KMS-11 (cell line): Measurements from ENCODE around the gene TMEM95.
"Not testable (repeated sequence)": the region's sequence is repeated elsewhere in the genome, so short reads cannot be mapped to it uniquely, and the experiment has no call there.

Source experiments
- H2AFZ ChIP-seq: fragments of 200-600 bp; sonication (generic); 2 replicates; pipeline ENCODE4 v1.6.1; 2016; ENCODE audit warnings: antibody characterized with exemption, mixed run types, low read depth
- H3K27ac ChIP-seq: fragments of 200-600 bp; sonication (generic); 2 replicates; pipeline ENCODE4 v1.6.1; 2016; ENCODE audit warnings: mild to moderate bottlenecking, mixed run types
- H3K27me3 ChIP-seq: fragments of 200-600 bp; sonication (generic); 2 replicates; pipeline ENCODE4 v1.6.1; 2017; ENCODE audit warnings: mild to moderate bottlenecking, low read depth, mixed run types, moderate library complexity; ENCODE audit not compliant: insufficient read depth
- H3K36me3 ChIP-seq: fragments of 200-600 bp; sonication (generic); 2 replicates; pipeline ENCODE4 v1.6.1; 2017; ENCODE audit warnings: mild to moderate bottlenecking, mixed run types; ENCODE audit not compliant: insufficient read depth
- H3K4me1 ChIP-seq: fragments of 200-600 bp; sonication (generic); 2 replicates; pipeline ENCODE4 v1.6.1; 2016; ENCODE audit warnings: mild to moderate bottlenecking, low read depth, mixed run types; ENCODE audit not compliant: poor library complexity, severe bottlenecking
- H3K4me2 ChIP-seq: fragments of 200-600 bp; sonication (generic); 2 replicates; pipeline ENCODE4 v1.7.0; 2016; ENCODE audit warnings: mild to moderate bottlenecking, mixed run types
- H3K4me3 ChIP-seq: fragments of 200-600 bp; sonication (generic); IDR thresholded peaks from 2 replicates; pipeline ENCODE4 v1.6.1; 2017; ENCODE audit warnings: low read depth, low read length, mixed read lengths; ENCODE audit not compliant: insufficient read depth
- H3K79me2 ChIP-seq: fragments of 200-600 bp; sonication (generic); 2 replicates; pipeline ENCODE4 v1.6.1; 2016; ENCODE audit warnings: low read depth, mixed run types; ENCODE audit not compliant: insufficient read depth
- H3K9ac ChIP-seq: fragments of 200-600 bp; sonication (generic); 2 replicates; pipeline ENCODE4 v1.6.1; 2016; ENCODE audit warnings: mild to moderate bottlenecking, mixed run types
- H4K20me1 ChIP-seq: fragments of 200-600 bp; sonication (generic); 2 replicates; pipeline ENCODE4 v1.6.1; 2016; ENCODE audit warnings: mild to moderate bottlenecking, mixed run types; ENCODE audit not compliant: insufficient read depth
- TF ChIP-seq, protein P1 (sequence below): fragments of 200-600 bp; sonication (generic); conservative IDR thresholded peaks from 2 replicates; pipeline ENCODE4 v1.6.1; 2017; ENCODE audit warnings: low read depth, mild to moderate bottlenecking, antibody characterized with exemption, low read length, moderate library complexity, mixed read lengths

The TMEM95 gene

GRCh38 chr17:7367083-7367482 lies 12.1 kb downstream of the TMEM95 start:
- no peak overlapping the region for H3K4me3 ChIP-seq
- no peaks in the 10 kb centered on the region for H3K4me1 ChIP-seq

GRCh38 chr17:7367918-7368598 lies 13.1 kb downstream of the TMEM95 start:
- TF ChIP-seq, protein P1, sequence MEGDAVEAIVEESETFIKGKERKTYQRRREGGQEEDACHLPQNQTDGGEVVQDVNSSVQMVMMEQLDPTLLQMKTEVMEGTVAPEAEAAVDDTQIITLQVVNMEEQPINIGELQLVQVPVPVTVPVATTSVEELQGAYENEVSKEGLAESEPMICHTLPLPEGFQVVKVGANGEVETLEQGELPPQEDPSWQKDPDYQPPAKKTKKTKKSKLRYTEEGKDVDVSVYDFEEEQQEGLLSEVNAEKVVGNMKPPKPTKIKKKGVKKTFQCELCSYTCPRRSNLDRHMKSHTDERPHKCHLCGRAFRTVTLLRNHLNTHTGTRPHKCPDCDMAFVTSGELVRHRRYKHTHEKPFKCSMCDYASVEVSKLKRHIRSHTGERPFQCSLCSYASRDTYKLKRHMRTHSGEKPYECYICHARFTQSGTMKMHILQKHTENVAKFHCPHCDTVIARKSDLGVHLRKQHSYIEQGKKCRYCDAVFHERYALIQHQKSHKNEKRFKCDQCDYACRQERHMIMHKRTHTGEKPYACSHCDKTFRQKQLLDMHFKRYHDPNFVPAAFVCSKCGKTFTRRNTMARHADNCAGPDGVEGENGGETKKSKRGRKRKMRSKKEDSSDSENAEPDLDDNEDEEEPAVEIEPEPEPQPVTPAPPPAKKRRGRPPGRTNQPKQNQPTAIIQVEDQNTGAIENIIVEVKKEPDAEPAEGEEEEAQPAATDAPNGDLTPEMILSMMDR: no peak
- Histone ChIP-seq H3K27me3 (no peaks in the 10 kb centered on the region), H4K20me1 (no peaks in the 10 kb centered on the region), H3K9ac (no peak overlapping the region), H3K4me2 (no peak overlapping the region), H3K4me1 (no peaks in the 10 kb centered on the region), H3K4me3 (no peak overlapping the region), H2AFZ (no peak overlapping the region), H3K27ac (no peak overlapping the region), H3K36me3 (no peaks in the 10 kb centered on the region), H3K79me2 (no peaks in the 10 kb centered on the region)

More at GRCh38 chr17:7367083-7367482, 12.1 kb downstream of the TMEM95 start:
- TF ChIP-seq, protein P1: no peak
- Histone ChIP-seq H3K36me3 (no peaks in the 10 kb centered on the region), H3K27ac (no peak overlapping the region), H3K27me3 (no peaks in the 10 kb centered on the region), H3K79me2 (no peaks in the 10 kb centered on the region), H2AFZ (no peak overlapping the region), H3K4me2 (no peak overlapping the region), H4K20me1 (no peaks in the 10 kb centered on the region), H3K9ac (no peak overlapping the region)

DNA sequence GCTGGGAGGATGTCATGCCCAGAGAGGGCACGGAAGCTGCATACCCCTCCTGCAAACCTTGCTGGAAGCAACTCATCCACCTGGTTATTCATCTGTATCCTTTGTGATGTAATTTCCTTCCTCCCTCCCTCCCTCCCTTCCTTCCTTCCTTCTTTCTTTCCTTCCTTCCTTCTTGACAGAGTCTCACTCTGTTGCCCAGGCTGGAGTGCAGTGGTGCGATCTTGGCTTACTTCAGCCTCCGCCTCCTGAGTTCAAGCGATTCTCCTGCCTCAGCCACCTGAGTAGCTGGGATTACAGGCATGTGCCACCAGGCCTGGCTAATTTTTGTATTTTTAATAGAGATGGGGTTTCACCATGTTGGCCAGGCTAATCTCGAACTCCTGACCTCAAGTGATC lies 13.6 kb downstream of the TMEM95 start:
- H3K4me3 ChIP-seq, H3K9ac ChIP-seq, H3K36me3 ChIP-seq, H2AFZ ChIP-seq, H3K4me2 ChIP-seq, H3K79me2 ChIP-seq, H3K27ac ChIP-seq, H3K4me1 ChIP-seq, H3K27me3 ChIP-seq, H4K20me1 ChIP-seq: not testable (repeated sequence)

- Histone ChIP-seq H4K20me1 (no peaks in the 10 kb centered on the region), H3K27ac (no peak overlapping the region), H3K4me1 (no peaks in the 10 kb centered on the region), H3K4me3 (no peak overlapping the region), H3K27me3 (no peaks in the 10 kb centered on the region), H3K36me3 (no peaks in the 10 kb centered on the region), H3K79me2 (no peaks in the 10 kb centered on the region), H3K4me2 (no peak overlapping the region), H2AFZ (no peak overlapping the region), H3K9ac (no peak overlapping the region)
- TF ChIP-seq, protein P1: no peak
Observed at GRCh38 chr17:7369825-7370224, 14.9 kb downstream of the TMEM95 start.

- no peak overlapping the region for H3K4me3 ChIP-seq
- H2AFZ ChIP-seq: no peak overlapping the region
- H3K27ac ChIP-seq: no peak overlapping the region
- H3K9ac ChIP-seq: no peak overlapping the region
- no peak overlapping the region for H3K4me2 ChIP-seq
- H3K27me3 ChIP-seq: no peaks in the 10 kb centered on the region
- no peaks in the 10 kb centered on the region for H3K36me3 ChIP-seq
- H4K20me1 ChIP-seq: no peaks in the 10 kb centered on the region
- TF ChIP-seq, protein P1: no peak
- no peaks in the 10 kb centered on the region for H3K79me2 ChIP-seq
- H3K4me1 ChIP-seq: no peaks in the 10 kb centered on the region
Observed at GRCh38 chr17:7370853-7371252, 15.9 kb downstream of the TMEM95 start.
